Muscle of arm (tissue), 12 donors: Measurements from ENCODE around the gene CACNB3. TPM values are rescaled to one million over a fixed set of nuclear protein-coding genes. Genes with fewer than 3 reads are reported as not detected.
"Not testable (repeated sequence)": the region's sequence is repeated elsewhere in the genome, so short reads cannot be mapped to it uniquely, and the experiment has no call there.

ENCODE experiments used
- DNase-seq: peaks from one replicate; pipeline ENCODE4 v3.0.0-alpha.2; 2013
- polyA plus RNA-seq, 12 donors: library from polyadenylated mRNA; unstranded; fragments of 120-200 nt; gene quantifications; one replicate each; pipeline ENCODE4 v1.2.1, GENCODE V29; 2013; ENCODE audit not compliant: insufficient read length in 12 of 12

Gene CACNB3
- polyA plus RNA-seq, 12 donors: 13.9 to 46.7 (median 16.8) TPM; not detected in 1

DNA sequence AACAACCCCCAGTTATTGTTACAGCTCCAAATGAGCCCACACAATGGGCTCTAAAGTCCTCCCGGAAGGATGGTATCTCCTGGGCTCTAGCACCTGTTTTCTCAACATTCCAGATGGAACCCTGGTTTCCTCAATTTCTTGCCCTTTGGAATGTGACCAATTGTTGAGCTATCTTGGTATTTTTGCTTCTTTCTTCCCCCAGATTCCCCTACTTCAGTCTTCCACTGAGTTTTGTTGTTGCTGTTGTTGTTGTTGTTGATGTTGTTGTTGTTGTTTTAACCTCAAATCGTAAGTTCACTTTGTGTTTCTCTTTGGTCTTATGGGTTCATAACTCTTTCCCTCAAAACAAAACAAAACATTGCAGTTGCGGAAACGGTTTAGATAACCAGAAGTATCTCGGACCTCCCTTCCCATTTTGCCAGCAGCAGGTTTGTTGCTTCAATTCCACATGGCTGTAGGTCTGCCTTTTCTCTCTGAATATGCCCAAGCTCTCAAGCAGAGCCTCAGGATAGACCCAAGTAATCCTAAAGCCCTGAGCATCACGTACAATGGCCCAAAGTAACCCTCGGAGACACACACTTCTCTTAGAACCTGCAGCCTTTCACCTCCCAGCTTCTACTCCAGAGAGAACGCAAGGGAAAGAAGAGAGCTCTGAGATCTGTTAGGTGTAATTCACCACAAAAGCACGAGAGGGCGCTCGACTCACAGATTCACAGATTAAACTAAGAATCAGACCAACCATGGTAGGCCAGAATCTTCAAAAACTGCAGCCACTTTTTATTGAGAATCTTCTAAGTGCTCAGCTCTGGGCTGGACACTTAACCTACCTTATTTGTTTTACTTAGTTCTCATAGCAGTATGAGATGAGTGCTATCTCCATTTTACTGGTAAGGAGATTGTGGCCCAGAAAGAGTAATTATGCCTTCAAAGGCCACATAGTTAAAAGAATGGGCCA lies 34.7 kb downstream of the CACNB3 start:
- DNase-seq: peak; percentile 95

DNA sequence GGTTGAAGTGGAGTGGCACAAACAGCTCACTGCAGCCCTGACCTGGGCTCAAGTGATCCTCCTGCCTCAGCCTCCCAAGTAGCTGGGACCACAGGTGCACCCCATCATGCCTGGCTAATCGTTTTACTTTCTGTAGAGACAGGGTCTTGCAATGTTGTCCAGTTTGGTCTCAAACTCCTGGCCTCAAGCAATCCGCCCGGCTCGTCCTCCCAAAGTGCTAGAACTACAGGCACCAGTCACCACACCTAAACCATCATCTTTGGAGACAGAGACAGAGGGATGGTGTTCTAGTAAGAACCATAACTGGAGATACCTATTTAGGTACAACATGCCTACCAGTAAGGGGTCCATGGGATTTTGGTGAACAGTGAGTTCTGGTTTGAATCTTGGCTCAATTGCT lies 36.2 kb downstream of the CACNB3 start:
- DNase-seq: no peak

DNA sequence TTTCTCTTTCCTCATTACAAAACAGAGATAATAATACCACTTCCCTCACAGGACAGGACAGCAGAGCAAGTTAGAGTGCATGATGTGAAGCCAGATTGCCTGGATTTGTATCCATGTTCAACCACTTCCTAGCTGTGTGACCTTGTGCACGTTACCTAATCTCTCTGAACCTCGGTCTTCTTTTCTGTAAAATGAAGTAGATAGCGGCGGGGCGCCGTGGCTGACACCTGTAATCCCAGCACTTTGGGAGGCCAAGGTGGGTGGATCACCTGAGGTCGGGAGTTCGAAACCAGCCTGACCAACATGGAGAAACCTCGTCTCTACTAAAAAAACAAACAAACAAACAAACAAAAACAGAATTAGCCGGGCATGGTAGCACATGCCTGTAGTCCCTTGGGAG lies 36.6 kb downstream of the CACNB3 start:
- not testable (repeated sequence) for DNase-seq

DNA sequence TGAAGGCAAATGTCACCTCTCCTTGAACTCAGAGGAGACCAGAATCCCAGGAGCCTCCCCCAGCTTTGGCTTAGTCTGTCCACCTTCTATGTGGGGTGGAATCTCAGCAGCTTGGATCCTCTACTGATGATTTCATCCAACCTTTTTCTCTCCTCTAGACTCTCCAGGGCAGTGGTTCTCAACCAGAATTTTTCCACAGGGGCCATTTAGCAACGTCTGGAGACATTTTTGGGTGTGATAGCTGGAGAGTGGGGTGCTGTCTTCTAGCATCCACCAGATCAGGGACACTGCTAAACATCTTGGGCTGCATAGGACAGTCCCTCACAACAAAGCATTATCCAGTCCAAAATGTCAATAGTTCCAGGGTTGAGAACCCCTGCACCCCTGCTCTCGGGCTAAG lies 38.1 kb downstream of the CACNB3 start:
- no peak for DNase-seq

DNA sequence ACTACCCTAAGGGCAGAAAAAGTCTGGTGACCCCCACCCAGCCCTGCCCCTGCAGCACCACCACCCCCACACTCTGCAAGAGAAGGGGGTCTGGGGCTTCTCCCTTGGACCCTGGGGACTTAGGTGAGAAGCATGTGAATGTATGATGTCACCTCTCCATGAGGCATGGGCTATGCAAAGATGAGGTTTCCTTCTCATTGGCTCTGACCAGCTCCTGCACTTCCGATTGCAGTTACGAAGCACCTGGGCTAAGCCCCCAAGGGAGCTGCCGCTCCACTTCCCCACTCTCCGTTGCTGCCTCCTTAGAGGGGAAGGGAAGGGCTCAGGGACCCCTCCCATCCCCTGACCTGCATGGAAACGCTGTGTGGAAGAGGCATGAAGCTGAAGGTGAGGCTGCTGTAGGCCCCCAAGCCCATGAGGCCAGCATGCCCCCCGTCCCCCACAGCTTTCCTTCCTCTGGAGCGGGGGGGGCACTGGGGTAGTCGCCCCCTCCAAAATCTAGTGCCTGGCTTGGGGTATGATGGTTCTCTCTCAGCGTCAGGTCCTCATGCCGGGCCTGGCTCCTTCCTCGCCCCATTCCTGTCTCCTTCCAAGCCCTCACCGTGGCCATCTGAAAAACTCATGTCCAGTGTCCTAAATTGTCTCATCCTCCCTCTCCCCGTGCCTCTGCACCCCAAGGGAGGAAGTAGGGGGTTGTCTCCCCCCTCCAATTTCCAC lies 39.1 kb downstream of the CACNB3 start:
- DNase-seq: no peak

DNA sequence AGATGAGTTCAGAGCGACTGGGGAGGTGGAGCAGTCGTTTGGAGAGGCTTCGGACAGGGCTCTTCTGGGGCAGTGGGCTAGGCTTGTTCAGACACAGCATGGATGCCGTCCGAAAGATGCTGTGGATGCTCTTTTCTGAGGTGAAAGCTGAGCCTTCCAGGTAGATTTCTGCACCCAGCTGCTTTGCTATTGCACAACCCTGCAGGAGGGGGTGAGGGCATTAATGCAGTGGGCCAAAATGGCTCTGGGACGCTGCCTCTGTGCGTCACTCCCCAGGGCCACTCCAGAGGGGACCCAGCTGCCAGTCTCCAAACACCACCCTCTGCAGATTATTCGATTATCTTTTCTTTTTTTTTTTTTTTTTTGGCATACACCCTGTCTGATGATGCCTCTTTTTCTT lies 39.7 kb downstream of the CACNB3 start:
- no peak for DNase-seq

DNA sequence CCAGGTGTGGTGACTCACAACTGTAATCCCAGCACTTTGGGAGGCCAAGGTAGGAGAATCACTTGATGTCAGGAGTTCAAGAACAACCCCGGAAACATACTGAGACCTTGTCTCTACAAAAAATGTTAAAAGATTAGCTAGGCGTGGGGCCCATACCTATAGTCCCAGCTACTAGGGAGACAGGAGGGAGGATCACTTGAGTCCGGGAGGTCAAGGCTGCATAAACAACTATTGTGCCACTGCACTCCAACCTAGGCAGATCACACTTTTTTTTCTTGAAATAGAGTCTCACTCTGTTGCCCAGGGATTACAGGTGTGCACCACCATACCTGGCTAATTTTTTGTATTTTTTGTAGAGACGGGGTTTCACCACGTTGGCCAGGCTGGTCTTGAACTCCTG lies 41.3 kb downstream of the CACNB3 start:
- DNase-seq: no peak

DNA sequence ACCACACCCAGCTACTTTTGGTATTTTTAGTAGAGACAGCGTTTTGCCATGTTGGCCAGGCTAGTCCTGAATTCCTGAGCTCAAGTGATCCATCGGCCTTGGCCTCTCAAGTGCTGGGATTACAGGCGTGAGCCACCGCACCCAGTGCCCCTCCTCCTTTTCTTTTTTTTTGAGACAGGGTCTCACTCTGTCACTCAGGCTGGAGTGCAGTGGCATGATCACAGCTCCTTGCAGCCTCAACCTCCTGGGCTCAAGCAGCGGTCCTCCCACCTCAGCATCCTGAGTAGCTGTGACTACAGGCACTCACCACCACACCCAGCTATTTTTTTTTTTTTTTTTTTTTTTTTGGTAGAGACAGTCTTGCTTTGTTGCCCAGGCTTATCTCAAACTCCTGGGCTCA lies 41.9 kb downstream of the CACNB3 start:
- DNase-seq: not testable (repeated sequence)

DNA sequence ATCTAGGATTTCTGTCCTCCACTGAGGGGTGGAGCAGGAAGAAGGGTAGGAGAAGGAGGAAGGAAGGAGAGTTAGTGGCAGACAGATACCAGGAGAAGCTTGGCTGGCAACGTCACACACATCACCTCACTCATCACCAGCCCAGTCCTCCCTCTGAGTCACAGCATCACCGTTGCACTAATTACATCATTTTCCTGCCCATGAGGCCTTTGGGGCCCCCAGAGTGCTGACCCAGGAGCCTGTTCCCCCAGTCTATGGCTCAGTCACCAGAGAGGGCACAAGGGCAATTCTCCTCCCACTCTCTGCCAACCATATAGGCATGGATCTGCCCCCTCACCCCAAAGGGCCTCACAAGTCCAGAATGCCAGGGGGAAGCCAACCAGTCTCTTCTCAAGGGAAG lies 42.8 kb downstream of the CACNB3 start:
- no peak for DNase-seq

DNA sequence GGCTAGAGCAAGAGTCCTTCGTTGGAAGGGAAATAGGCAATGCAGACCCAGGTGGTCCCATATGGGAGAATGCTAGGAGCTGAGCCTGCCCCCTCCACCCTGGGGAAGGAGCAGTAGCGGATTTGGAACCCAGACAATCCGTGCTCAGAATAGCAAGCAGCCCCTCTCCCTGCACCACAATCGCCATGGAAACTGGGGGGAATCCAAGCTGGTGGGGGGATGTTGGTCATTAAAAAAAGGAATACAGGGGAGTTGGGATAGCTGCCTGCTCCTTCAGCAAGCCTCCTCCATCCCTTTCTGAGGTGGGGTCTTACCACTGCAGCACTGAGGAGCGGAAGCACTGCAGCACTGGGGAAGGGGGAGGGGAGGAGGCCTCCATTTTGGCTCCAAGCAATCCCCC lies 44.5 kb downstream of the CACNB3 start:
- no peak for DNase-seq

DNA sequence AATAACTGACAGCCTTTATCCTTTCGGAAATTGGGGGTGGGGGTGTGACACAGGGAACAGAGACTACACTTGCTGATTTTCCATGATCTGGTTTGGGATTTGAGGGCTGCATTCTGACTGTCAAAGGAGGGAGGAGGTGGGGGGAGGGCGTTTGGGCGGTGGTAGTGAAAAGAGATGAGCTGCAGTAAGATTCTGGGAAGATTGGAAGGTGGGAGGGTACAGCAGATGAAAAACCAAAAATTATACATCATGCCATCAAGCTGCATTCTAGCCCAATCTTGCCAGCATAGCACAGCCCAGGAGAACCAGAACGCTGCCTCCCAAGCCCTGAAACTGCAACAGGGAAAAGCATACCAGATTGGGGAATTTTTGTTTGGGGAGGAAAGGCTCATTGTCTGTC lies 45.0 kb downstream of the CACNB3 start:
- no peak for DNase-seq

DNA sequence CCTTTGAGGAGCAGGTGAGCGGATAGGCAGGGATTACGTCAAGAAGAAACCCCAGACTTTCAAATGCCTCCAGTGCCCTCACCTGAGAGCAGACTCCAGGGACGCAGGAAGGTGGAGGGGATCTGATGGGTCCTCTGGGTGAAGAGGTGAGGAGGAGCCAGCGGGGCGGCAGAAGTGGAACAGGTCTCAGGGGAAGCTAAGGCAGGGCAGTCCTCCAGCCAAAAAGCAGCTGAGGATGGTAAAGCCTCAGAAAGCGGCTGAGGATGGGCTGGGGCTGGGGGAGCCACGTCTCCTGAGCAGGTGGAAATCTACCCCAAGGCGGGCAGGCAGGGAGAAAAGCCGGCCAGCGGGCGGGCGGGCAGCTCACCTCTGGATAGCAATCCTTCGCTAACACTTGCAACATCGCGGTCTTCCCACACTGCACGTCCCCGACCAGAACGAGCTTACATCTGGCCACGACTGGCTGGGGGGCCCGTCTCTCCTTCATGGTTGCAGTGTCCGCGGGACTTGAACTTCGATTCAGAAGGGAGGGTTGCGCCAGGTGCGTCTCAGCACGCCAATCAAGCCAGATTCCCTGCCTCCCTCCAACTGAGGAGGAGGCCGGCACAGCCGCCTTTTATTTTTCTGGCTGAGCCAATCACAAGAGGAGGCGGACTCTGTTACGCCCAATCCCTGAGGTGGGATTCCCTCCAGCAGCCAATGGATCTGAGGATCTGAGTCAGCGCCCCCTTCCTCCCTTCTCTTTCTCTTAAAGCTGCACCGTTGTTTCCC lies 47.2 kb downstream of the CACNB3 start, which contains the start of gene RND1:
TSS of gene RND1 (minus strand) at position 590 of the 771 bp plus-strand sequence. CDS start at position 487, 103 bp downstream.
- peak; percentile 93 for DNase-seq

DNA sequence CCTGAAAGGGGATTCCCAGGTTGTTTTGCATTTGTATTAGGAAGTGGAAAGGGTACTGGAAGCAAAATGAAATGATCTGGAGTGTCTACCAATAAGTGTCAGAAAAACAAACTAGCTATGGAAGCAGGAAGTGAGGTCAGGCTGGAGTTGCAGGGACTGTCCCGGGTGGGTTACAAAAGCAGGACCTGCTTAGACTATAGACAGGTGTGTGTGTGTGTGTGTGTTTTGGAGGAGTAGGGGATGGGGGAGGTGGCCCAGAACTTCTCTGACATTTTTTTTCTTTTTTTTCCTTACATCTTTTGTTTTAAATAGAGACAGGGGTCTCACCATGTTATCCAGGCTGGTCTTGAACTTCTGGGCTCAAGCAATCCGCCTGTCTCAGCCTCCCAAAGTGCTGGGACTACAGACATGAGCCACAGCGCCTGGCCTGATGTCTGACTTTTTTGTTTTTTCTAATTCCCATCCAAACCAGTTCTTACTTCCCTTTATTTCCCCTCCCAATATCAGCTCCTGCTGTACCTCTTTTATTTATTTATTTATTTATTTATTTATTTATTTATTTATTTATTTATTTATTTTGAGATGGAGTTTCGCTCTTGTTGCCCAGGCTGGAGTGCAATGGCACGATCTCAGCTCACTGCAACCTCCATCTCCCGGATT lies 47.9 kb downstream of the CACNB3 start:
- no peak for DNase-seq

DNA sequence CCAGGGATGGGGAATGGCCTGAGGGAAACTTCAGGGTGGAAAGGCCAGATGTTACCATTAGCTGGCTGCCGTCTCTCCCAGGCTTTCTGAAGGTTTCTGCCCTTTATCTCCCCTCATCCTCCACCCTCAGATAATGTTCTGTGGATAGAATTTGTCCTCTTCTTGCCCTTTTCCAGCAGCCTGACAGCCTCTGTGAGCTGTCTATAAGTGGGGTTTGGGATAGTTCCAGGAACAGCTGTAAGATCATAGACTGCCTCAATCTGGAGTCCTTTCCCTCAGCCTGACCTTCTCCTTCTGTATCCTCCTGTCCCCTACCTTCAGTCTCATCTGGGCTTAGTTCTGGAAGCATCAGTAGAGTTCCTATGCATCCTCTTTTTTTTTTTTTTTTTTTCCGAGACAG lies 50.2 kb downstream of the CACNB3 start:
- DNase-seq: no peak

DNA sequence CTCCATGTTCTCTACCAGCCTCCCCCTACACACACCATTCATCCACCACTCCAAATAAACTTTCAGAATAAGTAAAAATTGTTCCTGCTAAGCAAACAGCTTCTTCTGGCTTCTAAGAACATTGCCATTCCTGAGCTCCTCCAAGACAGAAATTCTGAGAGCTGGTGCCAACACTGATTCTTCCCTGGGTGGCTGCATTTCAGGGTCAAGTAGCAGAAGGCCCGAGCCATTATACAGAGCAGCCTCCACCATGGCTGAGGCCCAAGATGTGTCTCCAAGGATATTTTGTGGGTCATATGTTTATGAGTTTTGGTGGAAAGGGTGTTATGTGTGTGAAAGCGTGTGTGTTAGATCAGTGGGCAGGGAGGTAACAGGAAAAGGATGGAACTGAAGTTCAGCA lies 50.9 kb downstream of the CACNB3 start:
- no peak for DNase-seq

DNA sequence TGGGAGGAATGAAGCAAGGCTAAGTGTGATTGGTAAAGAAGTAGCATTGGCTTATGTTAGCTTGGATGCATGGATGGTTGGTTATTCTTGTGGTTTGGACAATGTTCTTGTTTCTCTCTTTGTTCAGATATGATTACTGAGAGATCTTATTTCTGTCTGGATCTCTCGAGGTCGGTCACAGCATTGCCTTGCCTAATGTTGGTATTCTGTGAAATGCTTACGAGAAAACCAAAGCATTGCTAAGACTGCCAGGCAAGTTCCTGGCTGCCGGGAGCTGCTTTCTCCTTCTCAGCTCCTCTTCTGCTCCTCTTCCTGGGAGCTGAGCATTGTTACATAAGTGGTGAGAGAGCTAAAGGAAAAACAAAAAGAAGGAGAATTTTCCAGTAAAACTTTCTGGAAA lies 54.8 kb downstream of the CACNB3 start:
- no peak for DNase-seq

DNA sequence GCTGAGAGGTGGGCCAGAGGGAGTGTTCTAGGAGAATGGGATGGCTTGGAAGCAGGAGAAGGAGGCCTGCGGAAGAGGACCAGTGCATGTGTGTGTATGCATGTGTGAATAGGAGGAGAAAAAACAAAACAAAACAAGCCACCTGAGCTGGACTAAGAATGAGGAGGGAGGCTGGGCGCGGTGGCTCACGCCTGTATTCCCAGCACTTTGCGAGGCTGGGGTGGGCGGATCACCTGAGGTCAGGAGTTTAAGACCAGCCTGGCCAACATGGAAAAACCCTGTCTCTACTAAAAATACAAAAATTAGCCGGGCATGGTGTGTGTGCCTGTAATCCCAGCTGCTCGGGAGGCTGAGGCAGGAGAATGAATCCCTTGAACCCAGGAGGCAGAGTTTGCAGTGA lies 55.2 kb downstream of the CACNB3 start:
- not testable (repeated sequence) for DNase-seq

DNA sequence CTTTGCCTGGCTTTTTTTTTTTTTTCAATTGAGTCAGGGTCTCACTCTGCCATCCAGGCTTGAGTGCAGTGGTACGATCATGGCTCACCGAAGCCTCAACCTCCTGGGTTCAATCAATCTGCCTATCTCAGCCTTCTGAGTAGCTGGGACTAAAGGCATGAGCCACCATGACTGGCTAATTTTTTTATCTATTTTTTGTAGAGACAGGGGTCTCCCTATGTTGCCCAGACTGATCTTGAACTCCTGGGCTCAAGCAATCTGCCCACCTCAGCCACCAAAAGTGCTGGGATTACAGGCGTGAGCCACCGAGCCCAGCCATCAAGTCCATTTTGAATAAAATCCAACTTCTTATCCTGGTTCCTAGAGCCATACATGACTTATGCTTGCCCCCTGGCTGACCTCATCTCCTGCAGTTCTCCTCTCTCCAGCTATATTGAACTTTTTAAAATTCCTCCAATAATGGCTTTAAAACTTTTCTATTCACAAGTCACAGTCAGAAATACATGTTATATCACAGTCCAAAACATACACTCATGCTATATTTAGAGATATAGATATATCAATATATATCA lies 57.7 kb downstream of the CACNB3 start:
- no peak for DNase-seq
